Stomach (tissue), 4 donors: ENCODE results near the gene FRZB.

ENCODE experiments used
- CTCF ChIP-seq, 7 experiments: fragments of 450-650 bp in 4 of 7; fragments of 200-600 bp in 3 of 7; sonication (generic) in 3 of 7; IDR thresholded peaks; one replicate each; pipeline ENCODE4 v1.5.1; 2016 to 2019; ENCODE audit warnings: antibody characterized with exemption in 7 of 7, control low read depth in 2 of 7, mild to moderate bottlenecking in 1 of 7
- POLR2A ChIP-seq, 4 donors: fragments of 450-650 bp; IDR thresholded peaks; one replicate each; pipeline ENCODE4 v1.6.1; 2016; ENCODE audit warnings: antibody characterized with exemption in 4 of 4, control low read depth in 2 of 4, mild to moderate bottlenecking in 1 of 4, moderate library complexity in 1 of 4
- POLR2AphosphoS5 ChIP-seq, 3 donors: sonication (generic); formaldehyde crosslinking; IDR thresholded peaks; one replicate each; pipeline ENCODE4 v1.6.1; 2016; ENCODE audit warnings: antibody characterized with exemption in 3 of 3

DNA sequence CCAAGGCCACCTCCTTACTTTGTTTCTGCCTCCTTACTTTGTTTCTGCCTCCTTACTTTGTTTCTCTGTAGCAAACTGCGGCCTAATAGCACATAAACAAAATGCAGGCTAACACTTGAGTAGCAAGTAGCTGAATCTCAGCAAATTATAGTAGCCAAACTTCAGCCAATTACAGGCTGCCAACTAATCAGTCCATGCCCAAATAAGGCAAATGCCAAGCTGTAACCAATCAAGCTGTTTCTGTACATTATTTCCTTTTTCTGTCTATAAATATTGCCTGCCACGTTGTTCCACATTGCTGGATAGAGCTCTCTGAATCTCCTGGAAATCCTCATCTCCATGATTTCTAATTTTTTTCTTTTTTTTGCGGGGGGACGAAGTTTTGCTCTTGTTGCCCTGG, 28.7 kb upstream of the FRZB start:
- TF ChIP-seq CTCF (IDR thresholded peaks at IDR 0.05), result no peak
- no peak for TF ChIP-seq POLR2AphosphoS5 (IDR thresholded peaks at IDR 0.05)
- TF ChIP-seq POLR2A (IDR thresholded peaks at IDR 0.05), result no peak
